CD4-positive, alpha-beta memory T cell (primary cell): Measurements from ENCODE around the gene CES3. TPM values are rescaled to one million over a fixed set of nuclear protein-coding genes. Genes with fewer than 3 reads are reported as not detected.

Experiments
- CTCF ChIA-PET: fragments of 350-600 bp; sonication (Branson Sonifier 250); formaldehyde crosslinking; loops from one replicate; lab custom pipeline; 2021; ENCODE audit warnings: inconsistent platforms; ENCODE audit not compliant: partially characterized antibody; lab: Charles Lee
- POLR2A ChIA-PET: fragments of 350-600 bp; sonication (Branson Sonifier 250); formaldehyde crosslinking; loops from one replicate; lab custom pipeline; 2021; ENCODE audit not compliant: partially characterized antibody; lab: Charles Lee
- DNase-seq, 5 donors: peaks; one replicate each; pipeline versions ENCODE4 v3.0.0 to v3.0.0-alpha.2; 2020 to 2022; ENCODE audit warnings: mixed read lengths in 1 of 5
- H3K27ac ChIP-seq: one replicate; pipeline ENCODE4 v1.7.0; 2013; ENCODE audit warnings: low read depth, low read length
- H3K27me3 ChIP-seq: 2 replicates; pipeline ENCODE4 v1.7.0; 2013; ENCODE audit warnings: mild to moderate bottlenecking, low read length, moderate library complexity; ENCODE audit not compliant: insufficient read depth
- H3K36me3 ChIP-seq: 2 replicates; pipeline ENCODE4 v1.7.0; 2013; ENCODE audit warnings: mild to moderate bottlenecking, low read length, moderate library complexity; ENCODE audit not compliant: insufficient read depth
- H3K4me1 ChIP-seq: 2 replicates; pipeline ENCODE4 v1.7.0; 2013; ENCODE audit warnings: mild to moderate bottlenecking, low read length, moderate library complexity; ENCODE audit not compliant: insufficient read depth
- H3K4me3 ChIP-seq, 2 donors: one replicate each; pipeline ENCODE4 v1.7.0; 2013; ENCODE audit warnings: low read length in 2 of 2, mild to moderate bottlenecking in 1 of 2
- H3K9me3 ChIP-seq, 2 donors: one replicate each; pipeline ENCODE4 v1.7.0; 2013; ENCODE audit warnings: low read length in 2 of 2, control low read depth in 1 of 2; ENCODE audit not compliant: control insufficient read depth in 1 of 2
- H3K27ac Mint-ChIP-seq, 7 donors: one replicate each; pipeline ENCODE4 v1.8.0; 2020 to 2021; ENCODE audit warnings: mixed read lengths in 7 of 7, mild to moderate bottlenecking in 6 of 7, inconsistent platforms in 3 of 7, moderate library complexity in 3 of 7
- H3K27me3 Mint-ChIP-seq, 2 donors: one replicate each; pipeline ENCODE4 v1.8.0; 2020 to 2021; ENCODE audit warnings: mixed read lengths in 2 of 2
- H3K36me3 Mint-ChIP-seq, 2 donors: one replicate each; pipeline ENCODE4 v1.8.0; 2020 to 2021; ENCODE audit warnings: mixed read lengths in 2 of 2, inconsistent platforms in 1 of 2, mild to moderate bottlenecking in 1 of 2
- H3K4me1 Mint-ChIP-seq, 4 donors: one replicate each; pipeline ENCODE4 v1.8.0; 2020 to 2021; ENCODE audit warnings: mixed read lengths in 4 of 4, mild to moderate bottlenecking in 1 of 4
- H3K4me3 Mint-ChIP-seq, 8 donors: one replicate each; pipeline ENCODE4 v1.8.0; 2020 to 2021; ENCODE audit warnings: mixed read lengths in 8 of 8, mild to moderate bottlenecking in 7 of 8, moderate library complexity in 6 of 8, inconsistent platforms in 3 of 8
- H3K9me3 Mint-ChIP-seq, 8 donors: one replicate each; pipeline ENCODE4 v1.8.0; 2020 to 2021; ENCODE audit warnings: mixed read lengths in 8 of 8, mild to moderate bottlenecking in 5 of 8, inconsistent platforms in 3 of 8, moderate library complexity in 1 of 8
- intact Hi-C: fragments of 100-400 bp; cut with micrococcal nuclease; formaldehyde crosslinking; loops from one replicate; pipeline ENCODE4 v1.15.1; 2023
- polyA plus RNA-seq, 2 donors: library from polyadenylated mRNA; unstranded; fragments of 300-500 nt; fragmentation: Illumina TruSeq; gene quantifications; one replicate each; pipeline ENCODE4 v1.2.3, GENCODE V29; 2021
- total RNA-seq, 2 experiments: library from RNA; stranded (reverse); gene quantifications; one replicate each; pipeline ENCODE4 v1.2.3, GENCODE V29; 2021

Gene CES3
- total and polyA plus RNA-seq, 4 experiments from 2014 or later = 0.32 to 0.61 TPM; not detected in 2

DNA sequence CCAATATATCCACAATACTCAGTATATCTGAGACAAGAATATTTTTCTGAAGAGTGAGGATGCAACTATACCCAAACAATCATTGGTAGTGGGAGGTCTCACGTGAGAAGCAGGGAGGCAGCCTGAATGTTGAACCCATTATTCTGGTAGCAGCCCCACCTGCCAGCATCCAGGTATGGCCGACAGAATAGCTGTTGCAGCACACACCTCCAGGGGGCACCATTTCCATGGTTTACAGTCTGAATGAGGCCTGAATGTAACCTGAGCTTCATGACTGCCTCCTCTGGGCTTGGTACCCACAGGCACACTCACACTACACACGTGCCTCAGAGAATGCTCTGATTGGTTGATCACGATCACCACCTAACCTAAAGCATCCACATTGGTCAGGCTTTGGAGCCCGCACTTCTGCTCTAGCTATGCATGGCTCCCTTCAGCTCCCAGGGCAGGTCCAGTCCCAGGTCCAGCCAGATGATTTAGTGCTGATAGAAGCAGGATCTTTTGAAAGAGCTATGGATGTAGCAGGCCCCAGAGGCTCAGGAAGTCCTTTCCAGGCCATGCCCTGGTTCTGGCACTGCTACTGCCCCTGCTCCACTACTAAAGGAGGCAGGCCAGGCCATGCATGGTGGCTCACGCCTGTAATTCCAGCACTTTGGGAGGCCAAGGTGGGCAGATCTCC lies 56.9 kb downstream of the CES3 start:
- H3K27me3 ChIP-seq = no peaks in the 10 kb centered on the region
- no peaks in the 10 kb centered on the region for H3K9me3 Mint-ChIP-seq
- intact Hi-C loops = loop anchor here (1.0 to 5.0 kb wide), 5 partner anchors 10 to 166 kb away; no protein-coding TSS in a partner anchor
- H3K27ac ChIP-seq = no peak overlapping the region
- DNase-seq = peak; percentile 82 to 88 (median 86)
- H3K27me3 Mint-ChIP-seq = no peaks in the 10 kb centered on the region
- peaks cover 13% of the 10 kb centered on the region for H3K4me1 ChIP-seq
- H3K4me3 ChIP-seq = no peak overlapping the region
- no peaks in the 10 kb centered on the region for H3K36me3 ChIP-seq
- H3K4me1 Mint-ChIP-seq = peaks cover 2 to 19% (median 8%) of the 10 kb centered on the region in 4 donors
- no peaks in the 10 kb centered on the region for H3K36me3 Mint-ChIP-seq
- ChIA-PET CTCF (interaction anchor here (0.6 to 10.2 kb wide), 36 partner anchors 9 to 265 kb away, joined by 3 to 187 read pairs (median 4); partner anchors contain the start of genes B3GNT9, CBFB, FBXL8 and NOL3), POLR2A (interaction anchor here (0.9 to 4.5 kb wide), 14 partner anchors 9 to 229 kb away, joined by 3 to 55 read pairs (median 4); partner anchors contain the start of genes B3GNT9, CBFB, FHOD1 and HSF4)
- H3K9me3 ChIP-seq = no peaks in the 10 kb centered on the region
- peak overlapping the region in 4 of 7 donors; percentile 24 to 77 (median 56) for H3K27ac Mint-ChIP-seq
- H3K4me3 Mint-ChIP-seq = peak overlapping the region in 2 of 8 donors; percentile 3 to 21

DNA sequence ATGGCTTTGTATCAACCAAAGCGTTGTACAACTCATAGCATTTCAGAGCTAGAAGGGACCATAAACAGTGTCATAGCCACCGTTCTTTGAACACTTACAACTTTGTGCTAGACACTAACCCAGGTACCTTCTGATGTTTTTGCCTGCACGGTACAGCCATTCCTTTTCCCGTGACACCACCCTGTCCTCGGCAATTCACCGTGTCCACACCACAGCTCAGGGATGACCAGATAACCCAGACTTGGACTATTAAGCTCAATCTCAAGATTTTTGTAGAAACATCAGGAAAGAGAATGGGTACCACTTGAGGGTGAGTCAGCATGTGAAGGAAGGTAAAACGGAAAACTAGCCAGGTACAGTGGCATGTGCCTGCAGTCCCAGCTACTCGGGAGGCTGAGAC lies 58.1 kb downstream of the CES3 start:
- H3K27ac ChIP-seq = no peak overlapping the region
- no peak for DNase-seq
- no peaks in the 10 kb centered on the region for H3K36me3 Mint-ChIP-seq
- H3K4me1 Mint-ChIP-seq = peaks cover 2 to 12% (median 5%) of the 10 kb centered on the region in 4 donors
- H3K27ac Mint-ChIP-seq = no peak overlapping the region
- no peaks in the 10 kb centered on the region for H3K9me3 ChIP-seq
- H3K4me3 ChIP-seq = no peak overlapping the region
- H3K9me3 Mint-ChIP-seq = no peaks in the 10 kb centered on the region
- H3K4me3 Mint-ChIP-seq = no peak overlapping the region
- ChIA-PET CTCF (interaction anchor here (0.7 to 10.2 kb wide), 9 partner anchors 10 to 225 kb away, joined by 3 to 187 read pairs (median 14); partner anchors contain the start of genes B3GNT9, CBFB, FBXL8 and TRADD), POLR2A (interaction anchor here (0.8 to 4.5 kb wide), 5 partner anchors 10 to 228 kb away, joined by 3 to 55 read pairs (median 4); partner anchors contain the start of genes B3GNT9, CBFB, FHOD1 and TRADD)
- H3K27me3 Mint-ChIP-seq = no peaks in the 10 kb centered on the region
- H3K27me3 ChIP-seq = no peaks in the 10 kb centered on the region
- intact Hi-C loops = loop anchor here (5.0 kb wide), 1 partner anchor 42 kb away; no protein-coding TSS in a partner anchor
- H3K4me1 ChIP-seq = peaks cover 7% of the 10 kb centered on the region
- no peaks in the 10 kb centered on the region for H3K36me3 ChIP-seq

DNA sequence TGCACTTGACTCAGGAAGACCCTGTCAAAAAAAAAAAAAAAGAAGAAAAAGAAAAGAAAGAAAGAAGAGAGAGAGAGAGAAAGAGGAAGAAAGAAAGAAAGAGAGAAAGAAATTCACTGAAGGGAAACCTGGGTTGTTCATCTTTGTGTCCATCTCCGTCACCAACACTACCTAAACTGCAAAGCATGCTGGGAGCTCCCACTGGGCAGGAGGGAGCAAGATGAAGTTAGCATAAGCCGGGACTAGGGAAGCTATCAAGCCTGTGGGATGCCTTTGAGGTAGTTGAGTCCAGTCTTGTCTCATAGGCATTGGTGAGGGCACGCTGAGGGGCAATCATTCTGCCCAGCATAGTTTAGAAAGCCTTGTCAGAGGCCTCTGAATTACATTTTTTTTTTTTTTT lies 60.3 kb downstream of the CES3 start:
- intact Hi-C loops = no loop called here
- H3K4me3 Mint-ChIP-seq = peak overlapping the region in 1 of 8 donors; percentile 31
- Histone ChIP-seq H3K36me3 (no peaks in the 10 kb centered on the region), H3K4me3 (no peak overlapping the region), H3K27me3 (no peaks in the 10 kb centered on the region), H3K9me3 (no peaks in the 10 kb centered on the region), H3K4me1 (no peaks in the 10 kb centered on the region), H3K27ac (no peak overlapping the region)
- no peaks in the 10 kb centered on the region for H3K27me3 Mint-ChIP-seq
- H3K9me3 Mint-ChIP-seq = no peaks in the 10 kb centered on the region
- DNase-seq = no peak
- no peak overlapping the region for H3K27ac Mint-ChIP-seq
- peaks cover 2 to 8% (median 5%) of the 10 kb centered on the region in 4 donors for H3K4me1 Mint-ChIP-seq
- ChIA-PET POLR2A (no interaction called here), CTCF (interaction anchor here (0.8 to 1.7 kb wide), 4 partner anchors 80 to 162 kb away, joined by 3 to 5 read pairs (median 4); partner anchors contain the start of gene MATCAP1)
- no peaks in the 10 kb centered on the region for H3K36me3 Mint-ChIP-seq

DNA sequence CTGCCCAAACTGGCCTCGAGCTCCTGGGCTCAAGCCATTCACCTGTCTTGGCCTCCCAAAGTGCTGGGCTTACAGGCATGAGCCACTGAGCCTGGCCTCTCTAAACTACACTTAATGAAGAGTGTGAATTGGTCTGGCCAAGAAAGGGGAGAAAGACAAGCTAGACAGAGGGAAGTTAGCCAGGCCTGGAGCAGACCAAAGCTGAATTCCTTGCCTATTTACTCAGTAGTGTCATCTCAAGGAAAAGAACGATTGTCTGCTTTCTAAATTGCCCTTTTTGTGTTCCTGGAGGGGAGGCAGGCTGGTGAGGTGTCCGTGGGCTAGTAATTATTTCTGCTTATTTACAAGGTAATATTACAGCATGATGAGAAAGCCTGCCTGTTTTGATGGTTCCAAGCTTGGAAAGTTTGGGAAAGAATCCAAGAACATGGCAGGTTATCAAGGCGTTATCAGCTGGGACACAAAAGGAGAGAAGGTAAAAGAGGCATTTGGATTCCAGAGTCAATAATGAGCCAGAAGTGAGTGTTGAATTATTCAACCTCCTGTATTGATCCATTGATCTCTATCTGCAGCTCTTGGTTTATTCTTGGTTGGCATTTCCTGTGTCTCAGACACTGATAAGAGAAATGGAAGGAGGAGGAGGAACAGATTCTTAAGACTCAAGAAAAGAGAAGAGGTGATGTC lies 61.6 kb downstream of the CES3 start:
- no peaks in the 10 kb centered on the region for H3K36me3 ChIP-seq
- intact Hi-C loops = no loop called here
- Mint-ChIP-seq H3K27ac (no peak overlapping the region), H3K4me1 (peaks cover 4 to 11% (median 4%) of the 10 kb centered on the region in 4 donors), H3K36me3 (no peaks in the 10 kb centered on the region), H3K27me3 (no peaks in the 10 kb centered on the region), H3K9me3 (no peaks in the 10 kb centered on the region), H3K4me3 (no peak overlapping the region)
- no peaks in the 10 kb centered on the region for H3K9me3 ChIP-seq
- DNase-seq = no peak
- ChIA-PET CTCF (interaction anchor here (1.1 to 1.7 kb wide), 3 partner anchors 11 to 133 kb away, joined by 3 to 4 read pairs (median 4); no protein-coding TSS in a partner anchor), POLR2A (interaction anchor here (1.3 kb wide), 1 partner anchor 9 kb away, joined by 8 read pairs; no protein-coding TSS in a partner anchor)
- H3K27ac ChIP-seq = no peak overlapping the region
- H3K4me1 ChIP-seq = no peaks in the 10 kb centered on the region
- no peak overlapping the region for H3K4me3 ChIP-seq
- H3K27me3 ChIP-seq = no peaks in the 10 kb centered on the region

DNA sequence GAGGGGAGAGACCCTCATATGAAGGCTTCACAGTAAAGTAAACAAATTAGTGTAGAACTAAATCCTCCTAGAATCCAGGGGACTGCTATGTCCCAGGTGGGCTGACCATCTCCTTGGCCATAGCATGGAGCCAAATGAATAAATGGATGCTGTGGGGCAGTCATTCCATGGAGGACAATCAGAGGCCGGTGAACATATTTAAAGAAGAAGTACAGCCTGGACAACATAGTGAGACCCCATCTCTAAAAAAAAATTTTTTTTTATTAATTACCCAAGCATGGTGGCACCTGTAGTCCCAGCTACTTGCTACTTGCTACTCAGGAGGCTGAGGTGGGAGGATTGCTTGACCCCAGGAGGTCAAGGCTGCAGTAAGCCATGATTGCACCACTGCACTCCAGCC lies 62.6 kb downstream of the CES3 start:
- peaks cover 0 to 4% of the 10 kb centered on the region in 2 donors for H3K36me3 Mint-ChIP-seq
- Histone ChIP-seq H3K9me3 (no peaks in the 10 kb centered on the region), H3K4me3 (no peak overlapping the region), H3K36me3 (no peaks in the 10 kb centered on the region), H3K27me3 (no peaks in the 10 kb centered on the region), H3K4me1 (peaks cover 7% of the 10 kb centered on the region), H3K27ac (no peak overlapping the region)
- H3K4me3 Mint-ChIP-seq = no peak overlapping the region
- ChIA-PET CTCF (no interaction called here), POLR2A (interaction anchor here (1.7 kb wide), 1 partner anchor 10 kb away, joined by 5 read pairs; no protein-coding TSS in a partner anchor)
- H3K27ac Mint-ChIP-seq = no peak overlapping the region
- H3K9me3 Mint-ChIP-seq = no peaks in the 10 kb centered on the region
- peaks cover 4 to 15% (median 6%) of the 10 kb centered on the region in 4 donors for H3K4me1 Mint-ChIP-seq
- intact Hi-C loops = no loop called here
- DNase-seq = no peak
- H3K27me3 Mint-ChIP-seq = no peaks in the 10 kb centered on the region

Other genes starting within 250 kb of the CES3 start
- gene DYNC1LI2, start 209.7 kb upstream of the CES3 start, total RNA-seq = 10 to 100 TPM; 73.2 to 78.1 TPM
- 10 to 100 TPM; 16.0 to 32.9 TPM for gene DYNC1LI2, start 209.7 kb upstream of the CES3 start, polyA plus RNA-seq
- gene TERB1, start 159.7 kb upstream of the CES3 start, total RNA-seq = 1 to 10 TPM in 1 of 2 experiments, under 1 TPM in 1; 0.83 to 1.1 TPM
- not detected for gene TERB1, start 159.7 kb upstream of the CES3 start, polyA plus RNA-seq
- gene NAE1, start 130.3 kb upstream of the CES3 start, total RNA-seq = 10 to 100 TPM; 93.8 to 95.3 TPM
- 100 to 1,000 TPM in 1 of 2 donors, 10 to 100 TPM in 1; 70.4 to 101 TPM for gene NAE1, start 130.3 kb upstream of the CES3 start, polyA plus RNA-seq
- gene CA7, start 116.9 kb upstream of the CES3 start, total RNA-seq = not detected
- gene CA7, start 116.9 kb upstream of the CES3 start, polyA plus RNA-seq = not detected
- gene PDP2, start 80.8 kb upstream of the CES3 start, total RNA-seq = 10 to 100 TPM; 16.3 to 19.3 TPM
- gene PDP2, start 80.8 kb upstream of the CES3 start, polyA plus RNA-seq = 1 to 10 TPM; 2.4 to 4.0 TPM
- gene CDH16, start 42.4 kb upstream of the CES3 start, total RNA-seq = not detected
- gene CDH16, start 42.4 kb upstream of the CES3 start, polyA plus RNA-seq = not detected
- gene RRAD, start 35.7 kb upstream of the CES3 start, total RNA-seq = under 1 TPM; 0.29 to 0.58 TPM
- not detected for gene RRAD, start 35.7 kb upstream of the CES3 start, polyA plus RNA-seq
- 10 to 100 TPM; 72.7 to 75.0 TPM for gene CIAO2B, start 26.9 kb upstream of the CES3 start, total RNA-seq
- gene CIAO2B, start 26.9 kb upstream of the CES3 start, polyA plus RNA-seq = 100 to 1,000 TPM; 128 to 150 TPM
- 10 to 100 TPM; 46.5 to 51.0 TPM for gene CES2, start 25.8 kb upstream of the CES3 start, total RNA-seq
- 10 to 100 TPM; 25.4 to 30.4 TPM for gene CES2, start 25.8 kb upstream of the CES3 start, polyA plus RNA-seq
- gene CES4A, start 27.3 kb downstream of the CES3 start, total RNA-seq = 10 to 100 TPM; 19.8 to 21.9 TPM
- 10 to 100 TPM in 1 of 2 donors, 1 to 10 TPM in 1; 4.1 to 12.2 TPM for gene CES4A, start 27.3 kb downstream of the CES3 start, polyA plus RNA-seq
- 100 to 1,000 TPM; 112 TPM for gene CBFB, start 67.9 kb downstream of the CES3 start, total RNA-seq
- gene CBFB, start 67.9 kb downstream of the CES3 start, polyA plus RNA-seq = 100 to 1,000 TPM; 102 to 108 TPM
- 10 to 100 TPM; 22.2 to 22.7 TPM for gene PHAF1, start 148.7 kb downstream of the CES3 start, total RNA-seq
- 10 to 100 TPM in 1 of 2 donors, 1 to 10 TPM in 1; 7.5 to 16.1 TPM for gene PHAF1, start 148.7 kb downstream of the CES3 start, polyA plus RNA-seq
- gene B3GNT9, start 189.7 kb downstream of the CES3 start, total RNA-seq = 10 to 100 TPM; 10.0 to 10.4 TPM
- 10 to 100 TPM; 10.0 to 11.8 TPM for gene B3GNT9, start 189.7 kb downstream of the CES3 start, polyA plus RNA-seq
- gene TRADD, start 198.6 kb downstream of the CES3 start, total RNA-seq = 100 to 1,000 TPM; 161 to 173 TPM
- gene TRADD, start 198.6 kb downstream of the CES3 start, polyA plus RNA-seq = 100 to 1,000 TPM; 221 to 285 TPM
- gene FBXL8, start 198.7 kb downstream of the CES3 start, total RNA-seq = 10 to 100 TPM; 69.9 to 76.2 TPM
- gene FBXL8, start 198.7 kb downstream of the CES3 start, polyA plus RNA-seq = 10 to 100 TPM; 19.2 to 26.5 TPM
- gene HSF4, start 203.5 kb downstream of the CES3 start, total RNA-seq = 10 to 100 TPM; 93.6 to 98.7 TPM
- gene HSF4, start 203.5 kb downstream of the CES3 start, polyA plus RNA-seq = under 1 TPM in 1 of 2 donors, not detected in 1; 0.37 TPM
- gene NOL3, start 209.3 kb downstream of the CES3 start, total RNA-seq = 10 to 100 TPM in 1 of 2 experiments, 1 to 10 TPM in 1; 9.6 to 12.5 TPM
- gene NOL3, start 209.3 kb downstream of the CES3 start, polyA plus RNA-seq = 1 to 10 TPM; 1.3 to 1.7 TPM
- gene MATCAP1, start 222.7 kb downstream of the CES3 start, total RNA-seq = 1 to 10 TPM; 8.6 to 9.0 TPM
- 1 to 10 TPM; 1.8 to 3.0 TPM for gene MATCAP1, start 222.7 kb downstream of the CES3 start, polyA plus RNA-seq
- gene EXOC3L1, start 228.9 kb downstream of the CES3 start, total RNA-seq = not detected
- gene EXOC3L1, start 228.9 kb downstream of the CES3 start, polyA plus RNA-seq = under 1 TPM in 1 of 2 donors, not detected in 1; 0.21 TPM
- gene E2F4, start 230.9 kb downstream of the CES3 start, total RNA-seq = 10 to 100 TPM; 87.3 to 91.3 TPM
- 10 to 100 TPM; 53.6 to 81.1 TPM for gene E2F4, start 230.9 kb downstream of the CES3 start, polyA plus RNA-seq
- gene ELMO3, start 237.9 kb downstream of the CES3 start, total RNA-seq = 10 to 100 TPM; 10.1 to 10.6 TPM
- not detected for gene ELMO3, start 237.9 kb downstream of the CES3 start, polyA plus RNA-seq